ENCODE measurements around the gene TMEM91. TPM values are rescaled to one million over a fixed set of nuclear protein-coding genes. Genes with fewer than 3 reads are reported as not detected.

The TMEM91 gene
- total and polyA plus RNA-seq, 2 of the 8 experiments (the other 6 are each of a cell fraction or from before 2014, with no cell fraction given), result 5.3 to 7.4 TPM

DNA sequence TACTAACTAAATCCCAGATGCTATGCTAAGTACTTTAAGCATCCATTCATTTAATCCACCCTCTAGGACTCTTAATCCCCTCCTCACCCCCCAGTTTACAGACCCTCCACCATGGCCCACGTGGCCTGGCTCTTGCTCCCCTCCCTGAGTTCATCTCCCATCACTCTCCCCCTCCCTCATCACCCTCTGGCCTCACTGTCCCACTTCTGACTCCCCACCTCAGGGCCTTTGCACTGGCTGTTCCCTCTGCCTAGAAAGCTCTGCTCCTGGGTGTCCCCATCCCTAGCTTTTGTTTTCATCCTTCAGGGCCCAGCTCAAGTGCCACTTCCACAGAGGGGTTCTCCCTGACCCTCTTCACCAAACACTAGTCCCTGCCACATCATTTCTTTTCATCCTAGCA lies 16.6 kb upstream of the TMEM91 start:
- Histone ChIP-seq H3K14ac (ENCODE audit: insufficient read length) (no peak overlapping the region), H3K36me3 (ENCODE audit: control insufficient read depth in 2 of 4, insufficient read depth in 4 of 4, low read length in 3 of 4) (no peaks in the 10 kb centered on the region), H3K9me3 (ENCODE audit: insufficient read depth in 2 of 2, low read depth in 1 of 2, low read length in 1 of 2) (no peaks in the 10 kb centered on the region), H4K8ac (ENCODE audit: extremely low read depth, insufficient read depth, low read length) (no peak overlapping the region), H3K4me3 (ENCODE audit: extremely low read depth in 1 of 4, insufficient read depth in 2 of 4, low read depth in 3 of 4, low read length in 4 of 4) (no peak overlapping the region), H3K56ac (replicated peaks; ENCODE audit: insufficient read length, low read depth, low read length) (no peak overlapping the region), H2BK20ac (ENCODE audit: low read length) (no peak overlapping the region), H3K79me2 (ENCODE audit: control insufficient read depth in 1 of 2, insufficient read depth in 2 of 2, low read length in 2 of 2) (no peaks in the 10 kb centered on the region), H2BK5ac (ENCODE audit: low read depth, low read length) (no peak overlapping the region), H3K23ac (ENCODE audit: insufficient read length) (no peak overlapping the region), H3K18ac (ENCODE audit: extremely low read depth, low read length) (no peak overlapping the region), H2BK15ac (ENCODE audit: low read length) (no peak overlapping the region), H3K4me1 (replicated peaks in 1 of 4; ENCODE audit: control insufficient read depth in 3 of 4, insufficient read depth in 4 of 4, low read length in 3 of 4) (peaks cover 0 to 6% (median 2%) of the 10 kb centered on the region in 4 experiments; a peak in 1 of 7 replicates), H3K4me2 (ENCODE audit: insufficient read depth in 1 of 2, low read depth in 2 of 2, low read length in 2 of 2) (no peak overlapping the region), H2AK5ac (ENCODE audit: low read depth, low read length) (no peak overlapping the region), H4K5ac (ENCODE audit: insufficient read length, low read depth, low read length) (no peak overlapping the region), H3K27me3 (replicated peaks in 1 of 4; ENCODE audit: control insufficient read depth in 3 of 4, extremely low read depth in 1 of 4, insufficient read depth in 3 of 4, low read length in 3 of 4) (no peaks in the 10 kb centered on the region; a peak in 1 of 7 replicates), H3K27ac (ENCODE audit: low read depth, low read length) (no peak overlapping the region), H3K9ac (replicated peaks in 1 of 4; ENCODE audit: extremely low read depth in 1 of 4, low read depth in 3 of 4, low read length in 3 of 4) (no peak overlapping the region), H2BK120ac (replicated peaks; ENCODE audit: low read depth, low read length) (no peak overlapping the region), H4K20me1 (replicated peaks in 1 of 2; ENCODE audit: control insufficient read depth in 1 of 2, insufficient read depth in 2 of 2, low read length in 2 of 2) (peaks cover 0 to 5% of the 10 kb centered on the region in 2 experiments), H4K91ac (replicated peaks; ENCODE audit: insufficient read length, low read length) (no peak overlapping the region), H3K4ac (replicated peaks; ENCODE audit: insufficient read length, low read depth, low read length) (no peak overlapping the region), H2AFZ (ENCODE audit: low read length) (no peak overlapping the region), H3K23me2 (ENCODE audit: low read depth, low read length) (peaks cover 6% of the 10 kb centered on the region), H2BK12ac (ENCODE audit: low read depth, low read length) (no peak overlapping the region), H3K79me1 (ENCODE audit: low read depth, low read length) (peaks cover 5% of the 10 kb centered on the region)
- WGBS, 2 experiments (ENCODE audit: extremely low coverage in 1 of 2, insufficient coverage in 1 of 2, insufficient read length in 1 of 2, insufficient replicate concordance in 2 of 2, low coverage in 1 of 2, low lambda C conversion rate in 2 of 2, missing lambda C conversion rate in 1 of 2), result 83% methylated on average over 1 of the region's 1 CpG; no CpG with 5 or more reads in 1 of the 2 experiments
- ChIA-PET CTCF (ENCODE audit: partially characterized antibody) (interaction anchor here (0.7 to 1.2 kb wide), 3 partner anchors 19 to 221 kb away, joined by 3 to 5 read pairs (median 4); no protein-coding TSS in a partner anchor), POLR2A (ENCODE audit: partially characterized antibody) (no interaction called here)
- DNase-seq (ENCODE audit: low read depth in 1 of 2, low spot score in 2 of 2) (no peak), FAIRE-seq (no peak)
- TF ChIP-seq SP2 (IDR thresholded peaks at IDR 0.05; ENCODE audit: low read length) (no peak), POU5F1 (IDR thresholded peaks at IDR 0.05; ENCODE audit: low read depth, low read length) (no peak), FOSL1 (IDR thresholded peaks at IDR 0.05; ENCODE audit: insufficient read depth, low read depth, low read length) (no peak), POLR2AphosphoS5 (IDR thresholded peaks at IDR 0.05; ENCODE audit: low read depth, low read length) (no peak), SIX5 (IDR thresholded peaks at IDR 0.05; ENCODE audit: low read depth, low read length) (no peak), EZH2 (IDR thresholded peaks at IDR 0.05; ENCODE audit: low read depth, low read length, severe bottlenecking) (no peak), SIRT6 (IDR thresholded peaks at IDR 0.05; ENCODE audit: low read length) (no peak), CEBPB (IDR thresholded peaks at IDR 0.05; ENCODE audit: low read depth, low read length) (no peak), HDAC2 (IDR thresholded peaks at IDR 0.05; ENCODE audit: borderline replicate concordance in 1 of 2, low read depth in 2 of 2, low read length in 2 of 2) (no peak), BACH1 (IDR thresholded peaks at IDR 0.05; ENCODE audit: low read length) (no peak), SRF (IDR thresholded peaks at IDR 0.05; ENCODE audit: low read depth, low read length) (no peak), ASH2L (IDR thresholded peaks at IDR 0.05; ENCODE audit: low read length) (no peak), KDM5A (IDR thresholded peaks at IDR 0.05; ENCODE audit: low read length) (no peak)
- TF ChIP-seq, protein P1, sequence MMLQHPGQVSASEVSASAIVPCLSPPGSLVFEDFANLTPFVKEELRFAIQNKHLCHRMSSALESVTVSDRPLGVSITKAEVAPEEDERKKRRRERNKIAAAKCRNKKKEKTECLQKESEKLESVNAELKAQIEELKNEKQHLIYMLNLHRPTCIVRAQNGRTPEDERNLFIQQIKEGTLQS (IDR thresholded peaks at IDR 0.05; ENCODE audit: insufficient read depth, low read depth, low read length), result no peak

Data from H1 (cell line).